Cardiac septum (tissue), 1 donor: Measurements from ENCODE around the gene ARFGAP3. TPM values are rescaled to one million over a fixed set of nuclear protein-coding genes. Genes with fewer than 3 reads are reported as not detected.

ENCODE experiments used
- DNase-seq: peaks from one replicate; pipeline ENCODE4 v3.0.0-alpha.2; 2020; ENCODE audit warnings: low spot score
- intact Hi-C: fragments of 100-400 bp; cut with DNase I; formaldehyde crosslinking; loops from one replicate; pipeline ENCODE4 v1.14.0; 2022
- total RNA-seq: library from RNA; stranded (reverse); fragmentation: NEBNext Ultra II Directional; extraction: Animal tissue kit (Norgen Biotek cat#: 25700); gene quantifications from one replicate; pipeline ENCODE4 v1.2.1, GENCODE V29; 2021
- donor health status: DM: no; HTN: no; CAD: no.

The ARFGAP3 gene
- total RNA-seq, 1 donor from 2014 or later = 32.5 TPM

DNA sequence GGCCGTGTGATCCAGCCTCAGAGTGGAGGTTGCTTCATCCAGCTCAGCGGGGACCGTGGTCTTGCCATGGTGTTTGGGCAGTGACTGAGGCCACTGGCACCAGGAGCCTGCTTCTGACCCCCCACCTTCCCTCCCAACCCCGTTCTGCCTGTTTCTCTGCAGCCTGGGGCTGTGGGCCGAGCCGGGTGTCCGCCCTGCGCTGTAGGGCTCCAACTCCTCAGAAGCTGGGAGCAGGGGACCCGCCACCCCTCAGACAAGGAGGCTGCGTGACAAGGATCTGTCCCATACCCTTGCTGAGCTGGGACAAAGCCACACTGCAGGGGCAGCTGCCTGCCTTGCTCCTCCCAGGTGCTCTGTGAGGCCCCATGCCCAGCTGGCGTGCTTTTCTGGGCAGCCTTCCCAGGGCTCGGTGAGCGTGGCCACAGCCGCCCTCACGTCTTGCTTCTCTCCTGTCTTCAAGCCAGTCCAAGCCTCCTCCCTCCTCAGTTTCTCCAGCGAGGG, 11.7 kb upstream of the ARFGAP3 start:
- intact Hi-C loops = loop anchor here (5.0 kb wide), 4 partner anchors 34 to 224 kb away; no protein-coding TSS in a partner anchor
- DNase-seq = peak; percentile 89

DNA sequence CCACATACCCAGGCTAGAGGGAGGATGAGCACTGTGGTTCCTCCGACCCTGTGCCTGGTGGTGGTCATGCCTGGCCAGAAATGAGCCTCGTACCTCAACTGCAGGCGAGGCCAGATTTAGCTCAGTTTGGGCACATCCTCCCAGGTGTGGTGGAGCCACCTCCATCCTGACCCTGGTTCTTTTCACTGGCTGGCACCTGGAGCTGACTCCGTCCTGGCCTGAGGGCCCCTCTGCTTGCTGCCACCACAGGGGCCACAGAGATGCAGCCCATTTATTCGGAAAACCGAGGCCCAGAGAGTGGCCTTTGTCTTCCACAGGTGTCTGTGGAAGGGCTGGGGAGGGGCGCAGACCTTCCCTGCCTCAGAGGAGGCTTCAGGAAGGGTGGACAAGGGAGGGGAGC, 9.0 kb upstream of the ARFGAP3 start:
- no peak for DNase-seq
- intact Hi-C loops = loop anchor here (5.0 kb wide), 4 partner anchors 36 to 226 kb away; no protein-coding TSS in a partner anchor

DNA sequence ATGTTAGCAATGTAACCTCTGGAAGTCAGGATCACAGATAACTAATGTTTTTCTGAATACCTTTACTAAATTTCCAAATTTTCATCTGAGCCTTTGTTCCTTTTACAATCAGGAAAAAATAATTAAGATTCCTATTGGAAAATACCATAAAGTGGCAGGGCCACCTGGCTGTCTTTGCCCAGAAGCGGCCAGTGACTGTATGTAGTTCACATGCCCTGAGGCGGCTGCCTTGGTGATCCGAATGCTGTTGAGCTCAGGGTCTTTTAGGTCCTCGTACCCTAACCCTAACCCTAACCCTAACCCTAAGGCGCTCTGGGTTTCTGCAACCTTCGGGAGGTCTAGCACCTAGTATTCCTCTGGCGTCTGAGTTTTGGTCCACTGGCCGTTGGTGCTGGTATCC, 8.5 kb upstream of the ARFGAP3 start:
- intact Hi-C loops = loop anchor here (5.0 kb wide), 4 partner anchors 37 to 227 kb away; no protein-coding TSS in a partner anchor
- DNase-seq = no peak

DNA sequence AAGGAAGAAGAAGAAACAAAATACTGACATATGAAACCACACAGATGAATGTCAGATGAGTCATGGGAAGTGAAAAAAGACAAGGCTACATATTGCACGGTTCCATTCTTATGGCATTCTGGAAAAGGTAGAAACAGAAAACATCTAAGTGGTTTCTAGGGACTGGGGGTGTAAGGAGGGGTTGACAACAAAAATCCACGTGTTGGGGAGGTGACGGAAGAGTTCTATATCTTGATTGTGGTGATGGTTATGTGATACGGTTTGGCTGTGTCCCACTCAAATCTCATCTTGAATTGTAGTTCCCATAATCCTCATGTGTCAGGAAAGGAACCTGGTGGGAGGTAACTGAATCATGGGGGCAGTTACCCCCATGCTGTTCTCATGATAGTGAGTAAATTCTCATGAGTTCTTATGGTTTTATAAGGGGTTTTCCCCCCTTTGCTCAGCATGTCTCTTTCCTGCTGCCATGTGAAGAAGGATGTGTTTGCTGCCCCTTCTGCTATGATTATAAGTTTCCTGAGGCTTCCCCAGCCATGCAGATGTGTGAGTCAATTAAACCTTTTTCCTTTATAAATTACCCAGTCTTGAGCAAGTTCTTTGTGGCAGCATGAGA, 6.4 kb upstream of the ARFGAP3 start:
- DNase-seq = no peak
- intact Hi-C loops = no loop called here

DNA sequence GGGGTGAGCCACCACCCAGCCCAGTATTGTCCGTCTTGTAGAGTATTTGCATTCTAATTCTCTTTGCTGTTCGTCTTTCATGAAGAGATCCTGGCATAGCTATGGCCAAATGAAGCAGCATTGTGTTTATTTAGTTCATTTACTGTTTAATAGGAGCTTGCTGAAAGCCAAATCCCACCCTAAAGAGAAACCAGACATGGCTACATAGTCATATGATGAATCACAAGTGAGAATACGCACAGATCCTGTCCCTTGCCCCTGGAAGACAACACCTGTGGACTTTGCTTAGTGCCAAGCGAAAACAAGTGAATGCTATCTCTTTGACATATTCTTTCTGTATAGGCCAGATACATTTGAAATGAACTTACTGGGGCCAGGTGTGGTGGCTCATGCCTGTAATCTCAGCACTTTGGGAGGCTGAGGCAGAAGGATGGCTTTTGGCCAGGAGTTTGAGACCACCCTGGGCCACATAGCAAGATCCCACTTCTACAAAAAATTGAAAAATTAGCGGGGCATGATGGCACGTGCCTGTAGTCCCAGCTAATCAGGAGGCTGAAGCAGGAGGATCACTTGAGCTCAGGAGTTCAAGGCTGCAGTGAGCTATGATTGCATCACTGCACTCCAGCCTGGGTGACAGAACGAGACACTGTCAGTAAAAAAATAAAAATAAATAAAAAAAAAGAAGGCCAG, 5.1 kb upstream of the ARFGAP3 start:
- no peak for DNase-seq
- intact Hi-C loops = no loop called here

DNA sequence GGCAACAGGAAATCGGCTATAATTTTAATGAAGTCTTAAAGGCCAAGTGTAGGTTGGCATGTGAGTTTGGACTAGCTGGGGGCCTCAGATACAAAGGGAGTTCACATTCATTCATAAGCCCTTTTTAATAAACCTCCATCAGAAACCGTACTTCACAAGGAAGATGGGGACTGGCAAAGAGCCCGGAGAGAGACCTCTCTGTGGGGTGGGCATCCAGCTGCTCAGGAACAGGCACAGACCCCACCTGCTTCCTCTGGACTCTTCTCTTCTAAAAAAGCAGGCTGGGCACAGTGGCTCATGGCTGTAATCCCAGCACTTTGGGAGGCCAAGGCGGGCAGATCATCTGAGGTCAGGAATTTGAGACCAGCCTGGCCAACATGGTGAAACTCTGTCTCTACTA, 3.9 kb upstream of the ARFGAP3 start:
- DNase-seq = no peak
- intact Hi-C loops = no loop called here

DNA sequence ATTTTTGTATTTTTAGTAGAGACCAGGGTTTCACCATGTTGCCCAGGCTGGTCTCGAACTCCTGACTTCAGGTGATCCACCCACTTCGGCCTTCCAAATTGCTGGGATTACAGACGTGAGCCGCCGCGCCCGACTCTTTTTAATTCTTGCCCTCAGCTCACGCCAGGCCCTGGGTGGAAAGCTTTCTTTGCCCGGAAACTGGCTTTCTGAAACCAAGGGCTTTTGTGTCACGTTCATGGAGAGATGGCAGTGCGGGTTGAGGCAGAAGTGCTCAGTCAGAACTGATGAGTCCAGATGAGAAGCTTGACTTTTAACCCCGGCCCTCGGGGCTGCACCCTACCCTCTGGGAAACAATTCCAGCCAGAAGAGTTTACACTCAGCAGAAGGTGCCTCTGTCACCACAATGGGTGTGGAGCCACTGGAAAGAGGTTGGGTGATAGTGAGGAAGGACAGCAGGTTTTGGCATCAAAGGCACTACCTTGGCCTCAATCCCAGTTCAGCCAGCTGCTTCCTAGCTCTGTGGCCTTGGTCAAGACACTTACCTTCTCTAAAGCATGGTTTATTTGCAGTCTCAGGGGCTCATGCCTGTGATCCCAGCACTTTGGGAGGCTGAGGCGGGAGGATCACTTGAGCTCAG, 890 bp upstream of the ARFGAP3 start:
- intact Hi-C loops = loop anchor here (5.0 kb wide), 1 partner anchor 159 kb away; the partner anchor contains the start of gene PACSIN2
- no peak for DNase-seq

DNA sequence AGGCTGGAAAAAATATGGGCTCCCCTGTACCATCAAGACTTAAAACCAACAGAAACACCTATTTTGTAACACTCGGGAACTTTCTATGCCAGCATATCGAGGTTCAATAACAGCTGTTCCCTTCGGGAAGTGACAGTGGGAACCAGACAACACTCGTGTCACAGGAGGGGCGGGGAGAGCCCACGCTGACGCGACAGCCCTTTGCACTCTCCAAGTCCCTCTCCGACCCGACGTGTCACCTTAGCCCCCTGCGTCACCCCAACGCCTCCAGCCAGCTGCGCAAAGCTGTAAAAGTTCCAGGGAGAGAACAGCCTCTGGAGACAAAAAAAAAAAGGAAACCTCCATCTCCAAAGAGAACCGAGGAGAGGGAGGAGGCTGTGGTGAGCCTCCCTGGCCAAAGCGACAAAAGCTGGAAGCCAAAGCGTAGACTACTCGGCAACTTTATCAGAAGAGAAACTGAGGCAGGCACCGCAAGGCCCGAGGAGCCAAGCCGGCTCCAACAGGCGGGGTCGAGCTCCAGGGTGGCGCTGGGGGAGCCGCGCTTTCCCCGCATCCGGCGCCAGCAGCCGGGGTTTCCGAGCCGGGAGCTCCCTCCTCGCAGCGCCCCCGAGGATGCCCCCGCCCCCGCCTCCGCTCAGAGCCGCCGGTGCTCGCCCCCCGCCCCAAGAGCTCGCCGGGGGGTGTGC, 751 bp downstream of the ARFGAP3 start:
- intact Hi-C loops = loop anchor here (5.0 kb wide), 1 partner anchor 161 kb away; the partner anchor contains the start of gene PACSIN2
- no peak for DNase-seq

DNA sequence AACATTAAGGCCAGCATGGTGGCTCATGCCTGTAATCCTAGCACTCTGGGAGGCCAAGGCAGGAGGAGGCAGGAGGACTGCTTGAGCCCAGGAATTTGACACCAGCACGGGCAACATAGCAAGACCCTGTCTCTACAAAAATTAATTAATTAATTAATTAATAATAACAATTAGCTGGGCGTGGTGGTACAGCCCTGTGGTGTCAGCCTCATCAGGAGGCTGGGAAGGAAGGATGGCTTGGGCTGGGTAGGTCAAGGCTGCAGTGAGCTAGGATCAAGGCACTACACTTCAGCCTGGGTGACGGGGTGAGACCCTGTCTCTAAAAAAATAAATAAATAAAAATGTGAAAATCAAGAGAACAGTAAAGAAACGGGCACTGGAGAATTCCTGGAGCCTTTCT, 1.4 kb downstream of the ARFGAP3 start:
- DNase-seq = no peak
- intact Hi-C loops = loop anchor here (5.0 kb wide), 1 partner anchor 162 kb away; the partner anchor contains the start of gene PACSIN2

DNA sequence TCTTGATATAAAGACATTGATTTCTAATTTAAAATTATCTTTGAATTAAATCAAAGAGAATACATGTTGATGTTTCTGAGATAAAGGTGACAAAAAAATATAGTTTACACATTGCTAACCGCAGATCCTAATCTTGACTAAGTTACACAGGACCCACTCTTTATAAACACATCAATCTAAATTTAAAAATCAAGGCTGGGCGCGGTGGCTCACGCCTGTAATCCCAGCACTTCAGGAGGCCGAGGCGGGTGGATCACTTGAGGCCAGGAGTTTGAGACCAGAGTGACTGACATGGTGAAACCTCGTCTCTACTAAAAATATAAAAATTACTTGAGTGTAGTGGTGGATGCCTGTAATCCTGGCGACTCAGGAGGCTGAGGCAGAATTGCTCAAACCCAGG, 1.9 kb downstream of the ARFGAP3 start:
- no peak for DNase-seq
- intact Hi-C loops = loop anchor here (5.0 kb wide), 1 partner anchor 162 kb away; the partner anchor contains the start of gene PACSIN2

DNA sequence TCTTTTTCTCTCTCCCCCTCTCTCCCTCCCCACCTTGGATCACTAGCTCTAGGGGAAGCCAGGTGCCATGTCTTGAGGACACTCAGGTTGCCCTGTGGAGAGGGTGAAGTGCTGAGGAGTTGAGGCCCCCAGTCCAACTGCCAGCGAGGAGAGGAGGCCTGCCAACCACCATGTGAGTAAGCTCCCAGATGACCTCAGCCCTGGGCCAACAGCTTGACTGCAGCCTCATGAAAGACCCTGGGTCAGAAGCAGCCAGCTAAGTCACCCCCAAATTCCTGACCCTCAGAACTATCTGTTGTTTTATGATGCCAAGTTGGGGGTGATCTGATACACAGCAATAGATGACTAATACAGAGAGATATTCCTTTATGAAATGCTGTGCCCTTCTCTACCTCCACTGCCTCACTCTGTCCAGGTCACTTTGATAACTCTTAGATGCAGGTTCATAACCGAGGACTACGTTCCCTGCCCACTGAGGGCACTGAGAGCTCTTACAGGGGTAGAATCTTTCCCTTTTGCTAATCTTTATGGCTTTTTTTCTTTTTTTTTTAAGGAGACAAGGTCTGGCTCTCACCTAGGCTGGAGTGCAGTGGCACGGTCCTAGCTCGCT, 8.0 kb downstream of the ARFGAP3 start:
- intact Hi-C loops = no loop called here
- DNase-seq = no peak

DNA sequence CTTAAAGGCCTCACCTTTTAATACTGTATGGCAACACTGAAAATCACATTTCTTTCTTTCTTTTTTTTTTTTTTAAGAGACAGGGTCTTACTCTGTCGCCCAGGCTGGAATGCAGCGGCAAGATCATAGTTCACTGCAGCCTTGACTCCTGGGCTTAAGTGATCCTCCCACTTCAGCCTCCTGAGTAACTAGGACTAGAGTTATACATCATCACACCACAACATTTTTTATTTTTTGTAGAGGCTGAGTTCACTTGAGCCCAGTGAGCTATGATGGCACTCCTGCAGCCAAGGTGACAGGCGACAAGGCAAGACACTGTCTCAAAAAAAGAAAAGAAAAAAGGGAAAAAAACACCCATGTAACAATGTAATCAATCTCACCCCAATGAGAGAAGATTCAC, 10.0 kb downstream of the ARFGAP3 start:
- intact Hi-C loops = no loop called here
- DNase-seq = no peak

DNA sequence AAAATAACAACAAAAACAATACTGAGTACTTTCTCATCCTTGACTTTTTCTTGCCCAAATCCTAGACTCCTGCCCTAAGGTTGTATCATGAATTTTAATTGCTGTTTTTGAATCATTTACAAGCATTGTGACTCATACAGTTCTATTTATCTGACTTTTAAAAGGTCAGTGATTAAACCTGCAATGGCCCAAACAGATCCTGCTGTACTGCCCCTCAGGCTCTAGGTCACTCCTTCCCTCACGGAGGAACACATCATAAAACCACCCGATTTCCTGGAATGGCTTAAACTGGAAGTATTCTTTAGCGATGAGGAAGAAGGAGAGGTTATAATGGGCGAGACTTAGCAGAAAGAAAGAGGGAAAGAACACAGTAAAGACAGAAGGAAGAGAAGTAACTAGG, 12.3 kb downstream of the ARFGAP3 start:
- intact Hi-C loops = no loop called here
- DNase-seq = no peak

DNA sequence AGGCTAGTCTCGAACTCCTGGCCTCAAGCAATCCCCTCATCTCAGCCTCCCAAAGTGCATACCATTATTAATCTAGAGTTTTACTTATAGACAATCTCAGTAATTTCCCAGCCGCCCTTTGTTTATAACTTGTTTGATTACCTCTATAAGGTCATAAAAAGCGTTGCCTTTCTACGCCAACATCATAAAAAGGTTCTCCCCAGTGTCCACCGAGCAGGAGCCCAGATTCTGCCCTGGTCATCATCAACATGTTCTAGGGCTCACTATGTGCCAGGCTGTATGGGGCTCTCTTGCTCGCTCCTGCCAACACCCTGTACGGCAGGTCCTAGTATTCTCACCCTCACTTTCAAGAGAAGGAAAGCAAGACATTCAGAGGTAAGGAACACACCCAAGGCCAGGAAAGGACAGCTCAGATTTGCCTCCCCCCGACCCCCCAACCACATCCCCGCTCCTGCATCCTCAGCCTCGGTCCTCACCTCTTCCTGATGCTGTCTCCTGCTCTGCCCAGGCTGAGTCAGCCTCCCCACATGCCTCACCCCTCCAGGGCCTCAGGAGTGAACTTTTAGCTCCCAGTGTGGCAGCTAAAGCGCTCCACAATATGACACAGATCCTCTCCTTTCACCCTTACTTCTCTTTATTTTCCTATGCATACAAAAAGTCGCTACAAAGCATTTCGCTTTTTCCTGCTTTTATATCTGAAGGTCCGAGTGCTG, 14.3 kb downstream of the ARFGAP3 start:
- no peak for DNase-seq
- intact Hi-C loops = no loop called here

DNA sequence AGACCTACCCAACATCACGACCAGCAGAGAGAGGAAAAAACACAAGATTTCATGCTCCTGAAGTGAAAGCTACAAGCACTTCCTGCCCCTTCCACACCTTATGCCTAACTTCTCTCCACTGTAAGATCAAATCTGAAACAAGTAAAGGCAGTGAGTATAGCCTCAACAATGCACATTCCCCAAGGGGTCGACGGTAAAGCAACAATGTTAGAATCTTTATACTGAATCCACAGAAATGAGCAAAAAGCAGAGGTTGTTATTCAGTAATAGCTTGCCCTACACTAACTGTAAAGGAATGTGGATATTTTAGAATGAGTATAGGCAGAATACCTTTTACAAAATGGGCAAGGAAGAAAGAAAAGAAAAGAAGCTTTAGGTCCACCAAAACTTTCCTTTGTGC, 15.6 kb downstream of the ARFGAP3 start:
- DNase-seq = no peak
- intact Hi-C loops = no loop called here

DNA sequence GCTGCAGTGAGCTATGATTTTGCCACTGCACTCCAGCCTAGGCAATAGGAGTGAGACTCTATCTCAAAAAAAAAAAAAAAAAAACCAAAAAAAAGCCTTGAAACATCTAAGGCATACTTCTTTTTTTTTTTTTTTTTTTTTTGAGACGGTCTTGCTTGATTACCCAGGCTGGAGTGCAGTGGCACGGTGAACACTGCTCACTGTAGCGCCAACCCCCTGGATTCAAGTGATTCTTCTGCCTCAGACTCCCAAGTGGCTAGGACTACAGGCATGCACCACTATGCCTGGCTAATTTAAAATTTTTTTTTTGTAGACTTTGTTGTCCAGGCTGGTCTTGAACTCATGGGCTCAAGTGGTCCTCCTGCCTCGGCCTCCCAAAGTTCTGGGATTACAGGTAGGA, 19.5 kb downstream of the ARFGAP3 start:
- intact Hi-C loops = no loop called here
- DNase-seq = no peak

DNA sequence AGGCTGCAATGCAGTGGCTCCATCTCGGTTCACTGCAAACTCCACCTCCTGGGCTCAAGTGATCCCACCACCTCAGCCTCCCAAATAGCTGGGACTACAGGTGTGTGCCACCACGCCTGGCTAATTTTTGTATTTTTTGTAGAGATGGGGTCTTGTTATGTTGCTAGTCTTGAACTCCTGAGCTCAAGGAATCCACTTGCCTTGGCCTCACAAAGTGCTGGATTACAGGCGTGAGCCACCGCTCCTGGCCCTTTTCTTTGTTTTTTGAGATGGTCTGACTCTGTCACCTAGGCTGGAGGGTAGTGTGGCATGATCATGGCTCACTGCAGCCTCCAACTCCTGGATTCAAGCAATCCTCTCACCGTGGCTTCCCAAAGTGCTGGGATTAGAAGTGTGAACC, 21.0 kb downstream of the ARFGAP3 start:
- intact Hi-C loops = no loop called here
- no peak for DNase-seq

DNA sequence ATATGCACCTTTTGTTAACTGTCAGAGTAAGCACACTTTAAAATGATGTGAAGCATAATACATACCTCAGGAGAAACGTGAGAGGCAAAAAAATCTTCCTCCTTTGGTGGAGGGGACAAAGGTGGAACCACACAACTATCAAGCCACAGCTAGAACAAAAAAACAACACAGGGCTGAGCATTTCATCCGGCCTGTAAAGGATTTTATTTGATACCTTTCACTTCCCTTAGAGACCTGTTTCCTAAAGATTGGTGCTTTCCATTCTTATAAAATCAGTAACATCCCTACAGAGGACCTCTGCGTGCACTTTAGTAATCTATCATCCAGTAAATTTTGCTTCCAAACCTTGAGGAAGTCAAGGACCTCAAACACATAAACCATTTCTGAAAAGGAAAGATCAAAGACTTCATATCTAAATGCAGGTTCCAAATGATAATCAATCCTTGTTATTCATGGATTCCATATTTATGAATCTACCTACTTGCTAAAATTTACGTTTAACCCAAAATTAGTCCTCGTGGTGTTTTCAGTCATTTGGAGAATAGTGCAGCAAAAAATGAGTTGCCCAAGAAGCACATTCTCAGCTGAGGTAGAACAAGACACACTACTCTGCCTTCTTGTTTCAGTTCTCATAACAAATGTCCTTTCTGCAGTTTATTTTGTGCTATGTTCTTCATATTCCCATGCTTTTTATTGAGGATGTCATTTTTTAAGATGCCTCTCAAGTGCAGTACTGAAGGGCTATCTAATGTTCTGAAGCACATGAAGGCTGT, 22.7 kb downstream of the ARFGAP3 start:
- DNase-seq = no peak
- intact Hi-C loops = no loop called here
